ENCODE measurements around the gene CAMSAP3.
"Not testable (repeated sequence)": the region's sequence is repeated elsewhere in the genome, so short reads cannot be mapped to it uniquely, and the experiment has no call there.

Gene CAMSAP3

GRCh38 chr19:7575434-7576040 lies 20.1 kb upstream of the CAMSAP3 start:
- no peak for DNase-seq (ENCODE audit: low spot score)
- TF ChIP-seq CTCF (IDR thresholded peaks at IDR 0.05; ENCODE audit: borderline replicate concordance, control extremely low read depth, extremely low read depth, insufficient read depth, missing control alignments) = no peak
- in situ Hi-C loops (cut with MboI; ENCODE audit: low sequenced_read_pairs, unreplicated experiment) = no loop called here

DNA sequence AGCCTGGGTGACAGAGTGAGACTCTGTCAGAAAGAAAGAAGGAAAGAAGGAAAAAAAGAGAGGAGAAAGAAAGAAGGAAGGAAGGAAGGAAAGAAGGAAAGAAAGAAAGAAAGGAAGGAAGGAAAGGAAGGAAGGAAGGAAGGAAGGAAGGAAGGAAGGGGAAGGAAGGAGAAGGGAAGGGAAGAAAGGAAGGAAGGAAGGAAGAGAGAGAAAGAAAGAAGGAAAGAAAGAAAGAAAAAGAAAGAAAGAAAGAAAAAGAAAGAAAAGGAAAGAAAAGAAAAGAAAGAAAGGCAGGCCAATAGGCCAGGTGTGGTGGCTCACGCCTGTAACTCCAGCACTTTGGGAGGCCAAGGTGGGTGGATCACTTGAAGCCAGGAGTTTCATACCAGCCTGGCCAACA lies 18.2 kb upstream of the CAMSAP3 start:
- in situ Hi-C loops (cut with MboI; ENCODE audit: low sequenced_read_pairs, unreplicated experiment) = not testable (repeated sequence)

DNA sequence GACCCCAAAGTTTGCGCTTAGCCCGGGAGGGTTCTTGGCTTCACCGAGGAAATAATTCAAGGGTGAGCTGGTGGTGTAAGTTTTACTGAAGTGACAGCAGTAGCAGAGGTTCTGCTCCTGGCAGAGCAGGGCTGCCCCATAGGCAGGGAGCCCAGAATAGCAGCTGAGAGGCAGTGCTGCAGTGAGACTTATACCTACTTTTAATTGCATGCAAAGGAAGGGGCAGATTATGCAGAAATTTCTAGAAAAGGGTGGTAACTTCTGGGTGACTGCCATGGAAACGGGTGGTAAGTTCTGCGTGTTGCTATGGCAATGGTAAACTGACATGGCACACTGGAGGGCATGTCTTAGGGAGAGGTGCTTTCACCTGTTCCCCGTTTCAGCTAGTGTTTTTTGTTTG lies 17.5 kb upstream of the CAMSAP3 start:
- in situ Hi-C loops (cut with MboI; ENCODE audit: low sequenced_read_pairs, unreplicated experiment) = no loop called here
- DNase-seq (ENCODE audit: low spot score) = no peak
- no peak for TF ChIP-seq CTCF (IDR thresholded peaks at IDR 0.05; ENCODE audit: borderline replicate concordance, control extremely low read depth, extremely low read depth, insufficient read depth, missing control alignments)

More for the DNA sequence above, 18.2 kb upstream of the CAMSAP3 start:
- DNase-seq (ENCODE audit: low spot score) = not testable (repeated sequence)

- no peak for TF ChIP-seq CTCF (IDR thresholded peaks at IDR 0.05; ENCODE audit: borderline replicate concordance, control extremely low read depth, extremely low read depth, insufficient read depth, missing control alignments)
- in situ Hi-C loops (cut with MboI; ENCODE audit: low sequenced_read_pairs, unreplicated experiment) = no loop called here
- DNase-seq (ENCODE audit: low spot score) = no peak
These were observed 16.5 kb upstream of the CAMSAP3 start for GRCh38 chr19:7579182-7579581.

DNA sequence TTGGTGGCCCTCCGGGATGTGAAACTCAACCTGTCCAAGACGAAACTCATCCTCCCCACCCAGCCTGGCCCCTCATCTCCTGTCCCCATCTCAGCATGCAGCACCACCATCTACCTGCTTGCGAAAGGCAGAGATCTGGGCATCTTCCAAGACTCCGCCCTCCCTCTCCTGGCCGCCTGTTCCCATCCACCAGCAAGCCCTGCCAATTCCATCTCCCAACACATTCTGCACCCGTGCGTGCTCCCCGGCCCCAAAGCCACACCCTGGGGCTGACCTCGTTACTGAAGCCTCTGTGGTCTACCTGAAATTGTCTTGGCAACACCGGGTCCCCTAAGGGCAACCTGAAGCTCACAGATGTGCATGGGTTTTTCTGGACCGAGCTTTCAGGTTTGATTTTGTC lies 13.2 kb upstream of the CAMSAP3 start:
- in situ Hi-C loops (cut with MboI; ENCODE audit: low sequenced_read_pairs, unreplicated experiment) = no loop called here
- DNase-seq (ENCODE audit: low spot score) = no peak
- no peak for TF ChIP-seq CTCF (IDR thresholded peaks at IDR 0.05; ENCODE audit: borderline replicate concordance, control extremely low read depth, extremely low read depth, insufficient read depth, missing control alignments)

DNA sequence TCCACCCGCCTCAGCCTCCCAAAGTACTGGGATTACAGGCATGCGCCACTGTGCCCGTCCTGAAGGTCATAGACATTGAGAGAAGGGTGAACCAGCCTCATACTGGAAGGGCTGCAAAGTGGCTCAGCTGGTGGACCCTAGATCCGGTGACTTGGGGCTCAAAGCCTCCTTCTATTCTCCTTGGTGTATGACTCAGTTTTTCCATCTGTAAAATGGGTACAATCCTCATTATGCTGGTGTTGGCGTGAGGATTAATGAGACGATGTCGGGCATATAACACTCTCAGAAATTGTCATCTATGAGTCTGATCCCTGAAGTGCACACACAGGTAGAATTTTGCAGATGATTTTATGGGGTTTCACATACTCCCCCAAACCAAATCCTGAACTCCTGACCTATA lies 5.8 kb upstream of the CAMSAP3 start:
- TF ChIP-seq CTCF (IDR thresholded peaks at IDR 0.05; ENCODE audit: borderline replicate concordance, control extremely low read depth, extremely low read depth, insufficient read depth, missing control alignments) = no peak
- in situ Hi-C loops (cut with MboI; ENCODE audit: low sequenced_read_pairs, unreplicated experiment) = no loop called here
- no peak for DNase-seq (ENCODE audit: low spot score)

GRCh38 chr19:7590256-7590655 lies 5.4 kb upstream of the CAMSAP3 start:
- no peak for TF ChIP-seq CTCF (IDR thresholded peaks at IDR 0.05; ENCODE audit: borderline replicate concordance, control extremely low read depth, extremely low read depth, insufficient read depth, missing control alignments)
- in situ Hi-C loops (cut with MboI; ENCODE audit: low sequenced_read_pairs, unreplicated experiment) = no loop called here
- no peak for DNase-seq (ENCODE audit: low spot score)

Data from GM13976 (cell line).